HG03280 (cell line): ENCODE measurements around the gene ATP6V0E1.
A peak's percentile ranks its signal among the peaks of the same experiment; 100 is the strongest.

ENCODE experiments used
- ATAC-seq: cut with Tn5 transposase; IDR thresholded peaks from one replicate; pipeline ENCODE4 v1.9.1; 2021; ENCODE audit warnings: mild to moderate bottlenecking, moderate library complexity; ENCODE audit not compliant: unreplicated experiment

ATP6V0E1 gene

DNA sequence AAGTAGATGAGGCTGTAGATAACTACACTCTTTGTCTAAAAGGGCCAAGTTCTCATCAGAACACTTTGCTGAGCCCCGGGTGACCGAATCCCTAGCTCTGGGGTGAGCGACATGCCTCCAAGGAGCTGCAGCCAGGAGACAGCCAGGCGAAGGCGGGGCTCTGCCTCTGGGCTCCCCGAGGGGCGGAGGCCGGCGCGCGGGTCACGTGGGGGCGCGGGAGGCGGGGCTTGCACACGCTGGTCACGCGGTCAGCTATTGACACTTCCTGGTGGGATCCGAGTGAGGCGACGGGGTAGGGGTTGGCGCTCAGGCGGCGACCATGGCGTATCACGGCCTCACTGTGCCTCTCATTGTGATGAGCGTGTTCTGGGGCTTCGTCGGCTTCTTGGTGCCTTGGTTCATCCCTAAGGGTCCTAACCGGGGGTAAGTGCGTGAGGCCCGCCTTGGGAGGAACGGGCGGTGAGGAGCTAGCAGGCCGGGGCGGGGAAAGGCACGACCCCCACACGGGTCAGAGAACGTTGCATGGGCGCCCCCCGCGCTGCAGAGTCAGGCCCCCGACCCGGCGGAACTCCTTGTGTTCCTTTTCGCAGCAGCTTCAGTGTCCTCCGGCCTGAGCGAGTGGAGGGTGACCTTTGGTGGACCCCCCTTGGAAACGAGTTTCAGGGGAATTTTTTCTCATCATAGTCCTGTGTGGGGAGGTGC lies at the start of gene ATP6V0E1:
ATP6V0E1 (plus strand) TSS at position 230 of the 702 bp plus-strand sequence; CDS start at position 320, 90 bp downstream.
- ATAC-seq, result peak; percentile 93

DNA sequence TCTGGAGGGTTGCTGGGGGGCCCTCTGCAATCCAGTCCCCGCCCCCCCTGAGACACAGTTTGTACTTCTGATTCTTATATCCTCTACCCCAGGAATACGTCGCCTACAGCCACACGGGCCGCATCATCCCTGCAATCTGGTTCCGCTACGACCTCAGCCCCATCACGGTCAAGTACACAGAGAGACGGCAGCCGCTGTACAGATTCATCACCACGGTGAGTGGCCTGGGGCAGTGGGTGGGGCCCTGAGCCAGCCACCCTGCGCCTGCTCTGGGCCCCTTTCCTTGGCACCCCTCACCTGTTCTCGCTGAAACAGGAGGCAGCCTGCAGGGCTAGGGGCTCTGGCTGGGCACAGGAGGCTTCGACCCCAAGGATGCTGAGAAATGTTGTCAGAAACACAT lies 48.5 kb upstream of the ATP6V0E1 start:
- ATAC-seq, result no peak

DNA sequence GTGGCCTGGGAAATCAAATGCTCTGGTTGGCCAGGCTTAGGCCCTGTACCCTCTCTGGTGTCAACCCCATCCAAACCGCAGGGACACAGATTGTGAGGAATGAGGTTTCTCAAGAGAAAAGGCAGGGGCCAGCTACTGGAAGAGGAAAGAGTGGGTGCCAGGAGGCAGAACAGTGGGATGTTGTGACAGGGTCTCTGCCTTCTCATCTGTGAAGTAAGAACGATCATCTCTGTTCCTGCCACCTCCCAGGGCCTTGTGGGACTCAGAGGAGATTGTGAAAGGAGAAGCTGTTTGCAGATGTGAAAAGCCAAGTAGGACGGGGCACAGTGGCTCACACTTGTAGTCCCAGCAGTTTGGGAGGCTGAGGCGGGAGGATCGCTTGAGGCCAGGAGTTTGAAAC lies 47.2 kb upstream of the ATP6V0E1 start:
- ATAC-seq, result no peak

DNA sequence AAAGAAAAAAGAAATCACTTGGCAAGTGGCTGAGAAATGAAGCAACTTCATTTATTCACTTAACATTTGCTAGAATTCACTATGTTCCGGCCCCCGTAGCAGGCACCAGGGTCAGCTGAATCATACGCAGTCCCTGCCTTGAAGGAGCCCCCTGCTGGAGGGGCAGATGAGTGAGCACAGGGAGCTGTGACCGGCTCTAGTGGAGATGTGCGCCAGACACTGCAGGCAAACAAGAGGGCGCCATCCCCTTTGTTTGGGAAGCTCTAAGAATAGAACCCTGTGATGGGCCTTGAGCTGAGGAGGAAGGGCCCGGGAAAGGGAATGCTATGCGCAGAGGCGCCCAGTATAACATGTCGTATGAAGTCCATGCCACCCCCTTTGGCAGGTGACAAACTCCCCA lies 44.5 kb upstream of the ATP6V0E1 start:
- ATAC-seq, result no peak

DNA sequence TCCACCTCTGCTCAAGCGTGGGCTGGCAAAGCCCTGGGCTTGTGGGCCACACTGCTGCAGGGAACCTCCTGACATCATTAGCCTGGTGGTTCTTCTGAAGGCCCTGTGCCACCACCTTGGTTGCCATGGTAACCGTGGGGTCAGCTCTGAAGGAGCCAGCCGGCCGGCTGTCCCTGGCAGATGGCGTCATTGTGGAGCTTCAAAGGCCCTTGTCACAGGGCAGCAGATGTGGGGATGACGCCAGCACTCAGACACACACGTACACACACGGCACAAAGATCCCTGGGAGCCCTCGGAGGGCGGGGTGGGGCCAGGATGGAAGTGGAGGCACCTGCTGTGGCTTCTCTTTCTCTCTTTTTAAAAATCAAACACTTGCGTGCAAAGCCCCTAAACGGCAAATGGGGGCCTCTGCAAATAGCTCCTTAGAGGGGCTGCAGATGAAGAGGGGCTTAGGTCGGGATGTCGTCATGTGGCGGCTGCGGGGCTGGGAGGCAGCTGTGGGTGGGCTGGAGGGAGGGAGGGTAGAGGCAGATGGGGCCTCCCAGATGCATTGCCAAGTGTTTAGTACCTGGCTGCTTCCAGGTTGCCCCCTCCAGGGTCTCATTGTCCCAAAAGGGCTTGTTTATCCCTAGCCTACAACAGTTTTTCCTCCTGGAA lies 43.8 kb upstream of the ATP6V0E1 start:
- no peak for ATAC-seq

DNA sequence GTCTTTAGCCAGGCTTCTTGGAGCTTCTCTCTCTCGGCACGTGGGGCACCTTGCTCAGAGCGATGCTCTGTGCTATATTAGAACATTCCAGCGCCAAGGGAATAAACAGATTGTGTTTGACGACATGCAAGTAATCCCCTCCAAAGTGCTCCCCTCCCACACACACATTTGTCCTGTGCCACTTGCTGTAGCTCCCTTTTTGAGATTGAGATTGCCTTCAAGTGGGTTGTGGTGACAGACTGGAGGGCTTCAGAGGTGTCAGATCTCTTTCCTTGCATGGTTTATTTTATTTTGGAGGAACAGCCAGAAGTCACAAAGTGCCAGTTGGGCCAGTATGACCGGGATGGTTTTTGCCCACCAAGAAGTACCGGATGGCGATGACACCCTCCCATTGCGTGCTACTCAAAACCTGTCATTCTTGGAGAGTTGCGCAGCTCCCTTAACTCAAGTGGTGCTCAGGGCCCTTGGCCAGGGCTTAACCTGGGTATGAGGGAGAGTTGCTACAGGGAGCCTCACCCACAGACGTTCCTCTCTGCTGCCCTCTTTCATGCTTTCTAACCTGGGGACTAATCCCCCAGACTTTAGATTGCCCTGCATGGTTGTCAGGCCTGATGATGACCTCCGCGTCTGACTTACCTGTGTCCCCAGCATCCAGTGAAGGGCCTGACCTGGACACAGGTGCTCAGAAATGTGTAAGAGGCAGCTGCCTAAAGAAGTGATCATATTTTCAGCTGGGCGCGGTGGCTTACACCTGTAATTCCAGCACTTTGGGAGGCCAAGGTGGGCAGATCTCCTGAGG lies 43.1 kb upstream of the ATP6V0E1 start:
- no peak for ATAC-seq

DNA sequence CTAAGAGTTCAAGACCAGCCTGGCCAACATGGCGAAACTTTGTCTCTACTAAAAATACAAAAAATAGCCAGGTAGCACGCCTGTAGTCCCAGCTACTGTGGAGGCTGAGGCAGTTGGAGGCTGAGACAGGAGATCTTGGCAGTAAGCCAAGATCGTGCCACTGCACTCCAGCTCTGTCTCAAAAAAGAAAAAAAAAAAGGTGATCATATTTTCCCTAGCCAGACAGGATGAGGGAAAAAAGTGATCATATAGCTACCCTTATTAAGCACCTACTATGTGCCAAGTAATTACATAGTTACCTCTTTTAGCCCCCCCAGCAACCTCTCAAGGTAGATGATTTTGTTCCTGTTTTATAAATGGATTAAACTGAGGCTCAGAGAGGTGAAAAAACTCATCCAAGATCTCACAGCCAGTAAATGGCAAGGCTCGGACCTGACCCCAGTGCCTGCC lies 42.5 kb upstream of the ATP6V0E1 start:
- no peak for ATAC-seq

DNA sequence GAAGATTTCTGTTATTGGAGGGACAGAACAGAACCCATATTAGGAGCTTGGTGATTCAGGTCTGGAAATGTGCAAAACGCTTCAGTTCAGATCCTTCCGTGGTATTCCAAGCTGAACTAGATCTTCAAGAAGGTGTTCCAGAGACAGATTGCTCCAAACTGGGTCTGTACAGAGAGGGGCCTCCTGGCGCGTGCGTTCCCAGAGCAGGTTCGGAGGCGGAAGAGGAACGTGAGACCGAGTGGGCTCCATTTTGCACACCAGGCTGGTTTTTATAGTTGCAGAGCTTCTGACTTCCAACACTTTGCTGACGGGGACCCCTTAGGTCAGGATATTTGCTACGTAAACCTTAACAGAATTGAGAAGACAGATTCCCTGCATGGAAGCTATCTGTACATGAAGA lies 41.0 kb upstream of the ATP6V0E1 start:
- no peak for ATAC-seq

DNA sequence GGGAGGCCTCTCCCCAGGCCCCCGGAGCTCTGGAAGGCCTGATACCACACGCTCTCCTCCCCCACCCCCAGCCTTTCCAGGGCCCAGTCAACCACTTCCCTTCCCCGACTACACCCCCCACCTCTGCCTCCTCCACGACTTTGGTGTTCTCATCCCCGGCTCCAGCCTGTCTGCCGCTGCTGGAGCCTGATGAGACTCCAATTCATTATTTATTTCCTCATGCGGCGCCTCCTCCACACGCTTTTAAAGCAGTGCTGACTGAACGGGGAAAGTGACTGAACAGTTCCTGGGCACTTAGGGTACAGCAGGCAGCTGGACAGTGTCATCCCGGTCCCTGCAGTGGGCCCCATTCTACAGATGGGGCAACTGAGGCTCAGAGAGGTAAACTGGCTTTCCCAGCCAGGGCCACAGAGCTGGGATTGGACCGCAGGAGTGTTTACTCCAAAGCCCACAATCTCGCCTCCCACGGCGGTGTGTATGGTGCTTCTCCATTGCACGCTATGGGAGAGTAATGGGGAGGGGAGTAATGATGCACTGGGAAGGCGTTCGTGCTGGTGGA lies 40.2 kb upstream of the ATP6V0E1 start:
- no peak for ATAC-seq

DNA sequence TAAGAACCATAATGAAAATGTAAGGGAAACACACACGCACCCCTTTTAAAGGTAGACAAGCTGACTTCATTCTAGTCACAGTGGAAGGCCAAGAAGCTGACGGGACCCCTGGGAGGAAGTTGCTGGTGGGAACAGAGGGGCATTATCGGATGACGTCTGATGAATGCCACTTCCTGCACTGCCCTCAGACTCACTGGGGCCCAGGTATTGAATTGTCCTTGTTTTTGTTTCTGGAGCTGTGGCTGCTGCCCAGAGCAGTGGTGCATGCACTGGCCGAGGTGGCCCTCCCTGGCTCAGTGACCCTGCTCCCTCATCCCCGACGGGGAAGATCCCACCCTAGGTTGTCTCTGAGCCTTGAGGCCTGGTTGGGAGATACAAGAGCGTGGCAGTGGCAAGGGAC lies 39.7 kb upstream of the ATP6V0E1 start:
- no peak for ATAC-seq

DNA sequence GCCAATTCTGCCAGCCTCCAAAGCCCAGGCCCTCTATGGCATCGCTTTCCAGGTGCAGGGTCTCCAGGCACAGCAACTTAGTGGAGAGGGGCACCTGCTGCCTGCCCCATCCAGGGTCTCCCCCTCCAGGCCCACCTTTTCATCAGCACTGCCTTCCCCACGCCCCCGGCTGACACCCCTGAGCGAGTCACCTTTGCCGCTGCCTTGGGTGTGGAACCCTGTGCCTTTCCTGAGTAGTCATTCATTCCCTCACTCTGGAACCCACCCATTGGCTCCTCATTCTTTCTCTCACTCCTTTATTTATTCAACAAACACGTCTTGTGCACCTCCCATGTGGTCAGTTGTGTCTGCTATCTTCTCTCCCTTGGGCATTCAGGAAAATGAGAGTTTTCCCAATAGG lies 38.8 kb upstream of the ATP6V0E1 start:
- no peak for ATAC-seq

DNA sequence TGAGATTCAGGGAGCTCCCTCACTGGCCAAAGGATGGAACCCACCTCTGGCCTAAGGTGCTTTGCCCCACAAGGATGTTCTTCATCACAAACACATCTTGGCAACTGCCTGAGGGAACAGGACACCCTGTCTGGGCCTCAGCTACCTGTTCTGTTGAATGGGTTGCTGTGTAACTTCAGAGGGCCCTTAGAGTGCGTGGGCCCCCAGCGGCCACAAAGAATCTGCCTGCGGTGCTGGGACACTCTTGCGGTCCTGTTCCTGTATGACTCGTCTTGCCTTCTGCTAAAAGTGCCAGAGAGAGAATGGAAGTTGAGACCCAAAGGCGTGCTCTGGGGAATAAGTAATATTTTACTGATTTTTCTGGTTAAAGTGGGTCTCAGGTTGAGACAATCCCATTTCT lies 38.4 kb upstream of the ATP6V0E1 start:
- no peak for ATAC-seq

DNA sequence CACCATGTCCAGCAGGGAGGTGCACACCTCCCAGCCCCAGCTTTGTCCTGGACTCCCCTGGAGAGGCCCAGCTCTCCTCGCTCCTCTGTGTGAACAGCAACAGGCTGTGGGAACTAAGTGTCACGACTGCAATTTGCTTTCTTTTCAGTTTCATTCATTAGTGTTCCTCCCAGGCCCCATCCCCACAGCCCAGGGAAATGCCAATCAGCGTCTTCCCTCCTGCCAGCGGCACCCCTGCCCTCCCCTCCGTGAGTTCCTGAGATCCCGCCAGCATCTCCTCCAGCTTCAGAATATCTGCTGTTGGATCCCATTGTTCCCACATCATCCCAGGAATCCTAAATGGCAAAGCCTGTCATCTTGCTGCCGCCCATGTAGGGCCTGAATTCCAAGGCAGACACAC lies 37.4 kb upstream of the ATP6V0E1 start:
- no peak for ATAC-seq

DNA sequence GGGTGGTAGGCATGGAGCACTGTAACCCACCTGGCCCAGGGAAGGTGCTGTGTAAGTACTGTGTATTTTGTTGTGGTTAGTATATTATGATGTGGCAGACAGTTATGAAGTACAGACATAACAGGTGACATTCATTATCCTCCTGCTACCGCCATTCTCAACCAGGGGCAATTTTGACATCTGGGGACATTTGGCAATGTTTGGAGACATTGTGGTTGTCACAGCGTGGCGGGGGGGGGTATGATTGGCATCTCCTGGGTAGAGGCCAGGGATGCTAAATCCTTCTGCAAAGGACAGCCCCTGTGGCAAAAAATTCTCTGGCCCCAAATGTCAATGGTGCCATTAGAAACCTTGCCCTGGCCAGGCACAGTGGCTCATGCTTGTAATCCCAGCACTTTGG lies 34.1 kb upstream of the ATP6V0E1 start:
- no peak for ATAC-seq

DNA sequence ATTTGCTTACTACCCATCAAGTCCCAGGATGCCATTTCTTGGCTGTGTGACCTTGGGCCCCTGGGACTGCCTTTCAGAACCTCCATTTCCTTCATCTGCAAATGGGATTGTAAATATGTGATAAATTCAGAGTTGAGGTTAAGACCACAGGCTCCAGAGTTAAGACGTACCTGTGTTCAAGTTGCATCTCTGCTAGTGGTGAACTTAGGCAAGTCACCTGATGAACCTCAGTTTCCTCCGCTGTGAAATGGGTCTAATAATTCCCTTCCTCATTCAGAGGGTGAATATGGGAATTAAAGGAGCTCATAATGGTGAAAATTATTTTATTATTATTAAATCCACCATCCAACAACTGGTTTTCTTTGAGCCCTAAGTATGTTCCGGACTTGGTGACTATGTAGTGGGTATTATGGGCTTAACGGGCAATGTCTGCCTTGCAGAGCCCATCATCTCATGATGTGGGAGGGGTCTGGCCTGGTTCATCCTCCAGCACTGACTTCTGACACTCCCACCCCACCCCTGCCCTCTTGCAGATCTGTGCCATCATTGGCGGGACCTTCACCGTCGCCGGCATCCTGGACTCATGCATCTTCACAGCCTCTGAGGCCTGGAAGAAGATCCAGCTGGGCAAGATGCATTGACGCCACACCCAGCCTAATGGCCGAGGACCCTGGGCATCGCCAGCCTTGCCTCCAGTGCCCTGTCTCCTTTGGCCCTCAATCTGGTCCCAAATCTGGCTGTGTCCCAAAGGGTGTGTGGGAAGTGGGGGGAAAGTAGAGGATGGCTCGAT lies 33.2 kb upstream of the ATP6V0E1 start:
- no peak for ATAC-seq

DNA sequence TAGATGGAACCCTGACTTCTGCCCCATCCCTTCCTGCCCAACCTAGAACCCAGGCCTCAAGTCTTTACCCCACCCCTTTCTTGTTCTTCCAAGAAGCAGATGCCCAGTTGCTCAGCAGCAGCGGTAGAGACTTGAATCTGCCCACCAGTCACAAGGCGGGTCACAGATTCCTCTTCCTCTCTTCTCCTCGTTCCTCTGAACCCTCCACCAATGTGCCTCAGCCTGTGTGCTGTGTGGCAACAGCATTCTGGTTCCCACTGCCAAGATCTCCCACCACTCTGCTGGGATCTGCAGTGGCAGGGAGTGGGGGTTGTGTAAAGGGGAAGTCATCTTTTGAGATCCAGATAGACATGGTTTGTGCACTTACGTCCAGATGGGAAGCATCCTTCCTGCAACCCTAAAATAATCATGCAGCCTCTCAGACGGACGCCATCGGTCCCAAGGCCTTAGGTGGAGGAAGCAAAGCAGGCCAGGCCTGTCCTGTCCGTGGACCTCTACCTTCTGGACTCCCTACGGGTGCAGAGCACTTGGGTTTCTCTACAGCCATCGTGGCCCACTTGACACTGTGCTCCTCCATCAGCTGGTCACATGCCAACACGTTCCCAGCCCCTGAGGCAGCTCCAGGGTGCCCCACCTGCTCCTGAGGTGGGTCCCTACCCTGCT lies 32.1 kb upstream of the ATP6V0E1 start:
- ATAC-seq, result no peak

DNA sequence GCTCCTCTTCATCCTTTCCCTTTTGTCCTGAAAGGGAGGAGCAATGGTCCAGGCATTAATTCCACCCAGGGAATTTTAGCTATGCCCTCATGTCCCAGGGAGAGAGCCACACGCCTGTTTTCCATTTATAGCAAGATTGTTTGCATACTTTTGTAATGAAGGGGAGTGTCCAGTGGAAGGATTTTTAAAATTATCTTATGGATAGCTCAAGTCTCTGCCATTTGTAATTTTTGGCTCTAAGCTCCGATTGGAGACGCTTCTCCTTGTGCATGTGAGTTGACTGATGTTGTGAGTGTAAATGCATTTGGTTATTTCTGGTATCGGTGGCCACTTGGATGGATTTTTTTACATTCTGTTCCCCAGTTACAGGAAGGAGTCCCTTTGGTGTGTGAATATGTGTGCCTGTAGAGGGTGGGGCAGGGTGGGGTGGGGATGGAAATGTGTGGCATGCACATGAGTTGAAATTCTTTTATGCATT lies 31.5 kb upstream of the ATP6V0E1 start:
- no peak for ATAC-seq

DNA sequence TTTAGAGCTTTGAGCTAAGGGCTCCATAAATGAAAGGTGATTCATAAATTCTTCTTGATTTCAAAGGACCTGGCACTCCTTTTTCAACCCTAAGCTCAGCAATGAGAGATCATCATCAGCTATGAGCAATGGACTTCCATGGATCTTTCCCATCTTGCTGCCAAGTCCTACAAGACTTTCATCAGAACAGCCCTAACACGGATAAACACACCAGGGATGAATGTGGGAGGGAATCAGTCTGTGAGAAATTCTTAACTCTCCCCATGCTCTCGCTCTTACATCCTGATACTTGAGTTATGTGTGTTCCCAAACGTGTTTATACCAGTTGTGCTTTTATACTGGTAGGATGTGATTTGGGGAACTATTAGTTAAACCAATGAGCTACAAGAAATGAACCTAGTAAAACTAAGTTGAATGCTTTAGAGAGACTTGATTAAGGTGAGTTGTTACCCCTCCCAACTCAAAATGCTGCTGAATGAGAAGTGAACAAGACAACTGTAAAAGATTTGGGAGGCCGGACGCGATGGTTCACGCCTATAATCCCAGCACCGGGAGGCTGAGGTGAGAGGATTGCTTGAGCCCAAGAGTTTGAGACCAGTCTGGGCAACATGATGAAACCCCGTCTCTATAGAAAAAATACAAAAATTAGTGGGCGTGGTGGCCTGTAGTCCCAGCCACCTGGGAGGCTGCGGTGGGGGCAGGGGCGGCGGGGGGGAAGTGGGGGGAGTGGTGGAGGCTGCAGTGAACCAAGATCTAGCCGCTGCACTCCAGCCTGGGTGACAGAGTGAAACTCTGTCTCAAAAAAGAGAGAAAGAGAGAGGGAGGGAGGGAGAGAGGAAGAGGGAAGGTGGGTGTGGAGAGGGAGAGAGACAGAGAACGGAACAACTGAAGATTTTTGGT lies 29.5 kb upstream of the ATP6V0E1 start:
- ATAC-seq, result no peak

DNA sequence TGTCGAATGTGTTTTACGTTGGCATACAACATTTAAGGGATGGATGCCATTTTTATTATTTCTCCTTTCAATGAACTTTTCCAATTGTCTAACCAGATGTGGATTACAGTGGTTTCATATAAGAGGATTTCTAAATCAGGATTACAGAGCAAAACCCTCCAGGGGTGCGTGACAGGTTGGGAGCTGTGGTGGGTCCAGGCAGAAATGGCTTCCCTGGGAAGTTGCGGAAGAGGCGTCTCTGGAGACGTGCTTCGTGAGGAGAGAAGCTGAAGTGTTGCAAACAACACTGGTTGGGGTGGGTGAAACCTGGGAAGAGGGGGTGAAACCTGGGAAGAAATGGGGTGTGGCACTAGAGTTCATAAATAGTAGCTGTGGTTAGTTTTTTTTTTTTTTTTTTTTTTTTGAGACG lies 28.8 kb upstream of the ATP6V0E1 start:
- no peak for ATAC-seq
